Tibial nerve (tissue), 4 donors: ENCODE data around the gene CPNE6.

Source experiments
- EP300 ChIP-seq, 2 donors: sonication (generic); formaldehyde crosslinking; IDR thresholded peaks; one replicate each; pipeline ENCODE4 v1.6.1; 2017; ENCODE audit warnings: antibody characterized with exemption in 2 of 2, mild to moderate bottlenecking in 1 of 2
- POLR2A ChIP-seq, 2 donors: fragments of 450-650 bp; IDR thresholded peaks; one replicate each; pipeline ENCODE4 v1.6.1; 2017; ENCODE audit warnings: antibody characterized with exemption in 2 of 2, mild to moderate bottlenecking in 2 of 2, moderate library complexity in 2 of 2
- TF ChIP-seq, protein P1 (sequence below), 5 experiments: fragments of 200-600 bp in 3 of 5; fragments of 450-650 bp in 2 of 5; sonication (generic) in 3 of 5; IDR thresholded peaks; one replicate each; pipeline ENCODE4 v1.5.1; 2016 to 2019; ENCODE audit warnings: antibody characterized with exemption in 5 of 5, mild to moderate bottlenecking in 3 of 5, moderate library complexity in 2 of 5

DNA sequence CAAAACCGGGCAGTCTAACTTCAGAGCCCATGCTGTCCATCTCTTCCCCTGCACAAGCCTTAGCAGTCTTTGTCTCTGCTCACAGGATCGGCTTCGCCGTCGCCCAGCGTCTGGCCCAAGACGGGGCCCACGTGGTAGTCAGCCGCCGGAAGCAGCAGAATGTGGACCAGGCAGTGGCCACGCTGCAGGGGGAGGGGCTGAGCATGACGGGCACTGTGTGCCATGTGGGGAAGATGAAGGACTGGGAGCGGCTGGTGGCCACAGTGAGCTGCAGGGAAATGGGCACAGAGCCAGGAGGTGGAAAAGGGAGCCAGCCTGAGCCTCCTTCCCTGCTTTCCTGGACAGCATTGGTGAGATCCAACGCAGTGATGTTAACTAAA, 33.7 kb upstream of the CPNE6 start:
- TF ChIP-seq, protein P1, sequence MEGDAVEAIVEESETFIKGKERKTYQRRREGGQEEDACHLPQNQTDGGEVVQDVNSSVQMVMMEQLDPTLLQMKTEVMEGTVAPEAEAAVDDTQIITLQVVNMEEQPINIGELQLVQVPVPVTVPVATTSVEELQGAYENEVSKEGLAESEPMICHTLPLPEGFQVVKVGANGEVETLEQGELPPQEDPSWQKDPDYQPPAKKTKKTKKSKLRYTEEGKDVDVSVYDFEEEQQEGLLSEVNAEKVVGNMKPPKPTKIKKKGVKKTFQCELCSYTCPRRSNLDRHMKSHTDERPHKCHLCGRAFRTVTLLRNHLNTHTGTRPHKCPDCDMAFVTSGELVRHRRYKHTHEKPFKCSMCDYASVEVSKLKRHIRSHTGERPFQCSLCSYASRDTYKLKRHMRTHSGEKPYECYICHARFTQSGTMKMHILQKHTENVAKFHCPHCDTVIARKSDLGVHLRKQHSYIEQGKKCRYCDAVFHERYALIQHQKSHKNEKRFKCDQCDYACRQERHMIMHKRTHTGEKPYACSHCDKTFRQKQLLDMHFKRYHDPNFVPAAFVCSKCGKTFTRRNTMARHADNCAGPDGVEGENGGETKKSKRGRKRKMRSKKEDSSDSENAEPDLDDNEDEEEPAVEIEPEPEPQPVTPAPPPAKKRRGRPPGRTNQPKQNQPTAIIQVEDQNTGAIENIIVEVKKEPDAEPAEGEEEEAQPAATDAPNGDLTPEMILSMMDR (IDR thresholded peaks at IDR 0.05): no peak
- TF ChIP-seq POLR2A (IDR thresholded peaks at IDR 0.05) (no peak), EP300 (IDR thresholded peaks at IDR 0.05) (no peak)
